ENCODE data around the gene MCTP1. TPM values are rescaled to one million over a fixed set of nuclear protein-coding genes. Genes with fewer than 3 reads are reported as not detected.

MCTP1 gene
- total and polyA plus RNA-seq, 10 of the 15 experiments (the other 5 are each of a cell fraction or from before 2014, with no cell fraction given): 12.6 to 45.9 (median 18.8) TPM

GRCh38 chr5:94849821-94850736 is 434.8 kb downstream of the MCTP1 start (continued):
- TF ChIP-seq E2F4 (IDR thresholded peaks at IDR 0.05; ENCODE audit: low read depth, low read length): no peak
- TF ChIP-seq IKZF2 (IDR thresholded peaks at IDR 0.05): no peak
- TF ChIP-seq RAD21 (IDR thresholded peaks at IDR 0.05; ENCODE audit: insufficient read depth, low read depth, low read length): peak; percentile 99
- no peak for TF ChIP-seq NR2C1 (IDR thresholded peaks at IDR 0.05)
- no peak for TF ChIP-seq RCOR1 (conservative IDR thresholded peaks at IDR 0.05; ENCODE audit: low read depth, low read length)
- TF ChIP-seq HSF1 (IDR thresholded peaks at IDR 0.05; ENCODE audit: low read depth, low read length): no peak
- TF ChIP-seq USF1 (IDR thresholded peaks at IDR 0.05; ENCODE audit: borderline replicate concordance, extremely low read length, insufficient read depth, low read depth, low read length): no peak
- no peak for TF ChIP-seq NRF1 (conservative IDR thresholded peaks at IDR 0.05; ENCODE audit: low read depth, low read length)
- TF ChIP-seq YBX1 (IDR thresholded peaks at IDR 0.05): no peak
- TF ChIP-seq CHD4 (IDR thresholded peaks at IDR 0.05): no peak
- TF ChIP-seq MYC (IDR thresholded peaks at IDR 0.05; ENCODE audit: insufficient read depth, insufficient read length, insufficient replicate concordance, low read length, severe bottlenecking): no peak
- no peak for TF ChIP-seq SP1 (IDR thresholded peaks at IDR 0.05; ENCODE audit: low read depth, low read length)
- no peak for TF ChIP-seq TCF7 (IDR thresholded peaks at IDR 0.05; ENCODE audit: borderline replicate concordance)
- TF ChIP-seq EED (IDR thresholded peaks at IDR 0.05; ENCODE audit: low read depth): no peak
- TF ChIP-seq CREB1 (IDR thresholded peaks at IDR 0.05; ENCODE audit: low read depth): peak; percentile 41; the same call in 1 of the 2 replicates
- TF ChIP-seq TAF1 (IDR thresholded peaks at IDR 0.05; ENCODE audit: borderline replicate concordance, low read depth, low read length): no peak
- TF ChIP-seq LARP7 (IDR thresholded peaks at IDR 0.05): no peak
- no peak for TF ChIP-seq MAX (IDR thresholded peaks at IDR 0.05; ENCODE audit: low read depth, low read length)
- no peak for TF ChIP-seq CHD2 (IDR thresholded peaks at IDR 0.05; ENCODE audit: borderline replicate concordance, low read depth, low read length)
- no peak for TF ChIP-seq ATF3 (IDR thresholded peaks at IDR 0.05; ENCODE audit: borderline replicate concordance, extremely low read depth, low read depth, low read length)
- no peak for TF ChIP-seq FOS (IDR thresholded peaks at IDR 0.05; ENCODE audit: borderline replicate concordance, extremely low read depth, insufficient read length)
- TF ChIP-seq PML (IDR thresholded peaks at IDR 0.05; ENCODE audit: low read length): no peak
- no peak for TF ChIP-seq EGR1 (IDR thresholded peaks at IDR 0.05; ENCODE audit: borderline replicate concordance in 1 of 2, low read depth in 2 of 2, low read length in 2 of 2)
- TF ChIP-seq MEF2B (IDR thresholded peaks at IDR 0.05; ENCODE audit: partially characterized antibody, poor library complexity, severe bottlenecking): no peak
- no peak for TF ChIP-seq GATAD2B (conservative IDR thresholded peaks at IDR 0.05; ENCODE audit: low read depth)
- TF ChIP-seq NFYB (IDR thresholded peaks at IDR 0.05; ENCODE audit: insufficient read depth, low read depth, low read length): no peak
- no peak for TF ChIP-seq STAT3 (IDR thresholded peaks at IDR 0.05; ENCODE audit: low read depth, low read length)

All from GM12878 (cell line).